ENCODE results near the gene NQO2. TPM values are rescaled to one million over a fixed set of nuclear protein-coding genes. Genes with fewer than 3 reads are reported as not detected.

Gene NQO2
- total RNA-seq (10 to 100 TPM; 29.5 to 88.4 (median 48.2) TPM), polyA plus RNA-seq (100 to 1,000 TPM in 1 of 2 donors, 10 to 100 TPM in 1; 52.3 to 107 TPM)
- long read RNA-seq, donor 1, full-length matches to known transcripts = 40 of 60 reads
- long read RNA-seq, donor 1, partial matches to known transcripts = 4 of 60 reads
- long read RNA-seq, donor 1, other reads (novel, unspliced or antisense) = 16 of 60 reads
- long read RNA-seq, donor 2, full-length matches to known transcripts = 35 of 49 reads
- long read RNA-seq, donor 2, partial matches to known transcripts = 0 of 49 reads
- long read RNA-seq, donor 2, other reads (novel, unspliced or antisense) = 14 of 49 reads
- long read RNA-seq, donor 3, full-length matches to known transcripts = 39 of 60 reads
- long read RNA-seq, donor 3, partial matches to known transcripts = 2 of 60 reads
- long read RNA-seq, donor 3, other reads (novel, unspliced or antisense) = 19 of 60 reads

- Histone ChIP-seq H3K36me3 (peaks cover 0 to 29% (median 0%) of the 10 kb centered on the region in 9 donors), H3K4me3 (peak within 1 kb of the TSS; percentile 74 to 93 (median 84)), H3K27ac (peak within 1 kb of the TSS; percentile 73 to 95 (median 92)), H3K27me3 (no peaks in the 10 kb centered on the region), H3K9me3 (no peaks in the 10 kb centered on the region), H3K4me1 (peaks cover 0 to 45% (median 26%) of the 10 kb centered on the region in 9 donors)
- peak; percentile 93 to 96 (median 94) for ATAC-seq
- TF ChIP-seq CTCF (IDR thresholded peaks at IDR 0.05) = peak in 2 of 9 donors; percentile 6 to 18
- intact Hi-C loops (cut with DNase I) = loop anchor here in 8 of 10 donors (1.0 to 10.0 kb wide), 6 partner anchors 23 to 255 kb away; partner anchors contain the start of gene PSMG4 (in 3 of the 8)
- 4 to 6% methylated on average over 73 to 87 of the region's 87 CpGs for WGBS, 2 donors
- DNase-seq = peak; percentile 91 to 97
Measured at GRCh38 chr6:2999618-3000557, at the start of gene NQO2. Gene NQO2, plus strand, starts transcription at chr6:2999894. Its CDS starts 6,659 bp downstream, at chr6:3006553.

- intact Hi-C loops (cut with DNase I) = loop anchor here in 4 of 10 donors (5.0 kb wide), 1 partner anchor 37 kb away; no protein-coding TSS in a partner anchor
- WGBS, 2 donors = 84 to 93% methylated on average over 12 of the region's 12 CpGs
- no peaks in the 10 kb centered on the region for H3K27me3 ChIP-seq
- H3K36me3 ChIP-seq = peaks cover 0 to 88% (median 32%) of the 10 kb centered on the region in 9 donors
- H3K27ac ChIP-seq = peak overlapping the region in 2 of 10 donors; percentile 62 to 67
- no peak for TF ChIP-seq CTCF (IDR thresholded peaks at IDR 0.05)
- no peaks in the 10 kb centered on the region for H3K9me3 ChIP-seq
- no peak overlapping the region for H3K4me3 ChIP-seq
- ATAC-seq = no peak
- peaks cover 0 to 53% (median 22%) of the 10 kb centered on the region in 9 donors for H3K4me1 ChIP-seq
- no peak for DNase-seq
Measured at GRCh38 chr6:2950713-2951112, 49.0 kb upstream of the NQO2 start.

- TF ChIP-seq CTCF (IDR thresholded peaks at IDR 0.05) = no peak
- peak in 6 of 8 donors; percentile 5 to 63 (median 12) for ATAC-seq
- H3K36me3 ChIP-seq = peaks cover 0 to 95% (median 35%) of the 10 kb centered on the region in 9 donors
Measured at GRCh38 chr6:2951728-2952127, 48.0 kb upstream of the NQO2 start.

More at GRCh38 chr6:2951728-2952127, 48.0 kb upstream of the NQO2 start:
- WGBS, 2 donors = 82 to 88% methylated on average over 8 of the region's 8 CpGs
- intact Hi-C loops (cut with DNase I) = loop anchor here (1.0 to 5.0 kb wide), 4 partner anchors 20 to 38 kb away; partner anchors contain the start of gene SERPINB6 (in 1 of the 10)
- H3K4me3 ChIP-seq = no peak overlapping the region
- no peaks in the 10 kb centered on the region for H3K9me3 ChIP-seq
- H3K4me1 ChIP-seq = peaks cover 6 to 57% (median 24%) of the 10 kb centered on the region in 9 donors
- H3K27me3 ChIP-seq = no peaks in the 10 kb centered on the region
- H3K27ac ChIP-seq = peak overlapping the region in 7 of 10 donors; percentile 24 to 73 (median 67)
- DNase-seq = peak in 1 of 2 donors; percentile 34
